Activated naive CD4-positive, alpha-beta T cell (primary cell): ENCODE measurements around the gene MMP27.

Source experiments
- DNase-seq, 4 experiments: peaks; one replicate each; lab custom pipeline; 2025; lab: John Stamatoyannopoulos, UW

MMP27 gene

DNA sequence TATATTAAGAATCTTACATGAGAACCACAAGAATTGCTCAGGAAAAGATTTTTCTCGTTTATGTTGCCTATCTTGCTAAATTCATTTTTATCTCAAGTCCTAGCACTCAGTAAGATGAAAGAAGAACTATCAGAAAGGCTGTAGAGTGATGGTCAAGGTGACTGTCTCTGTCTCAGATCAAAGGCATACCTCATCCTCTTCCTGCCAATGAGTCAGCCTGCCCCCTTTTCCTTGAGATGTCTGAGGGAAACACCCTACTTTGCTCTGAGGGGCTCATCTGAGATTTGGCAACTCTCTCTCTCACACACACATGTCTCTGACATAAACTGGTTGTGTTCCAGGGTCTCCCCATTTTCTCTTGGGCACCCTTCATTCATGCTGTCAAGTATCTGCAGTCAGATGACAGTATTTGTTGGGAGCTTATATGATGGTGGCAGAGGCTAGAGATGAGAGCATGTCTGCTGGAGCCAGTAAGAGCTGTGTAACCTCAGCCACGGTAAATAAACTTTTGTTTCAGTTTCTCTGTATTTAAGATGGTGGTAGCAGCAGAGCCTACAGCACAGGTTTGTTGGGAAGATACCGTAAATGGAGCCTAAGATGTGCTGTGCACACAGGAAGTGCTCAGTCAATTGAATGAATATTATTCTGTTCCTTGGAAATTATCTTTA lies 1.6 kb downstream of the MMP27 start:
- no peak for DNase-seq

DNA sequence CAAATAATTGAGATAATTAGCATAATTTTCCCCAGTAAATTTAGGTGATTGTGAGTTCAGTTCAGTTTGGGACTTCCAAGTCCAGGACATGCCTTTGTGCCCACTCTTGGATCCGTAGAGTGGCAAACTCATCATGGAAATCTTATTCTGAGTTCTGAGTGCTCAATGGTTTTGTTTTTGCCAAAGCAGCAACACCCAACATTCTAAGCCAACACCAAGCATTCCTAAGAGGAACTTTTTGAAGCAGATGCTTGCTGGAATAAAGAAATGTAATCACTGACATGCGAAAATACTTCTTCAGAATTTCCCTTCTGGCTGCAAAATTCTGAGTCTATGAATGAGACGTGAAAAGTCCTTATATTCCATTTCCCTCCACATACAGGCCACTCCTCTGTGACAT lies 10.4 kb downstream of the MMP27 start:
- no peak for DNase-seq

DNA sequence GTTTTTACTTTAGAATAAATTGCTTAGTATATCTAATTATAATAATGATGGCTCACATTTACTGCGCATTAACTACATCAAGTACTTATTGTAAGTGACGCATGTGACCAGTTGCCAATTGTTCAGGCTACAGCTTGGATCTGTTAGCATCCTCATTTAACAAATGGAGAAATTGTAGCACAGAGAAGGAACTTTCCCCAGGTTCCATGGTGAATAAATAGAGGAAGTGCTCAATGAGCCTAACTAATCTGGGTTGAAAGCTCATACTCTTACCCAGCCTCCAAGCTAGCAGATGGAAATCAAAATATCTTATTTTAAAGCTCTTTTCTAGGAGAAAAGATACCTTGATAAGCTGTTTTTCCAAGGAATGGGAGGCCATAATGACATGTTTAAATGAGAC lies 19.8 kb downstream of the MMP27 start:
- DNase-seq: no peak

DNA sequence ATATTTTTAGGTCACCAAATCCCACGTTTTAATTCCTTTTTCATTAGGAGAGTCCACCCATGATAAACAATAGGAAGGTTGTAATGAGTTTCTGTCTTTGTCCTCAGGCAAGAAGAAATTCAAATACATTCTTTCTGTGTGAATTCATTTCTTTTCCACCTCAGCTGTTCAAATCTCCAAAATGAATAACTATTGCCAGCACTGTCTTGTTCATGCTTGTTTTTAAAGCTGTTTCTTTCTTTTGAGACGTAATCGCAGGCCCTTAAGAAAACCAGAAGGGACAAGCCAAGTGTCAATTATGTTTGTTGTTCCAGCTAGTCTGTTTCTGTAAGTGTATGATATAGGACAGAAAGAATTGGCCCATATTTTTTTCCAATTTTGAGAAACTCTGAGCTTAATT lies 20.2 kb downstream of the MMP27 start:
- DNase-seq: no peak

DNA sequence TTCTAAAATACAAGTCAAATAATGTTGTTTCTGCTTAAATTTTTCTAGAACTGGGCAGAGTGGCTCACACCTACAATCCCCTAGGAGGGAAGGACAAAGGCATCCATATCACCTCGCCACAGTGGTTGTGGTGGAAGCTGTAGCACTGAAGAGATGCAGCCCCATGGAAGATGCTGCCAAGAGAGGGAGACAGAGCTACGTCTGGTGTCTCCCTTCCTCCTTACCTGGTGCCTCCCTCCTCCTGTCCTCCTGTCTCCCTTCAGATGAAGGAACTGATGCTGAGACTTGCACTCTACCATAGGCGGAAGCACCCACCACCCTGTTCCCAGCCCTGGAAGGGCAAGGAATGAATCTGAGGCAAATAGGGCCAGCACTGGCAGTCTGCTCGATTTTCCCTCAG lies 22.3 kb downstream of the MMP27 start:
- DNase-seq: no peak

DNA sequence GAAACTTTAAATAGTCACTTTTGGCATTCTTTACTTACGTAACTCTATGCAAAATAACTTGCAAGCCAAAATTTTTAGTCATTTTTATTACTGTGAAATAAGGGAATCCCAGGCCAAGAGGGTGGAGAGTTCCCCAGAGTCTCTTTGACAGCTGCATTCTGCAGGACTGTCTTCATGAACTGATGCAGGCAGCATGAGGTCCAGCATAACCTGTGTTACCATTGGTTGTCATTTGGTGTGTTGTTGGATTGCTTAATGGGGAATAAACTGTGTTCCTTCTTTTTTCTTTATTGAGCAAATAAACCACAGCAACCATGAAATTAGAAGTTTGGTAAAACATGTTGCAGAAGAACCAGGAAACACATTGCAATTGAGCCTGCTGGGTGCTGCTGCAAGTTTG lies 24.6 kb downstream of the MMP27 start:
- no peak for DNase-seq

DNA sequence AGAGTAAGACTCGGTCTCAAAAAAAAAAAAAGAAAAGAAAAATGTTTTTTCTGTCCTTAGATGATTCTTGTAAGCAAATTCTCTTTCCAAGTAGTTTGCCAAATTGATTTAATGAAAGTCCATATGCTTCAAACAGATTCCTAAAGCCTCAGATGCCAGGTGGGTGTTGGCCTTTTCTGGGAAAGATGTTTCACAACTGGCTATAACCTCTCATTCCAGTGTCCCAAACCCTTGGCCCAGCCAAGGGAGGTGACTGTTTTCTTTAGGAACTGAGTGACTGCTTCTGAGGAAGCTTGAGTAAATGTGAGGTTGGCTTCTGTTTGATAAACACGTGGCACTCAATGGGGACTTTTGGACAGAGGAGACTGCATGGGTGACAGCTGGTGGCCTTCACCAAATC lies 27.5 kb downstream of the MMP27 start:
- no peak for DNase-seq

DNA sequence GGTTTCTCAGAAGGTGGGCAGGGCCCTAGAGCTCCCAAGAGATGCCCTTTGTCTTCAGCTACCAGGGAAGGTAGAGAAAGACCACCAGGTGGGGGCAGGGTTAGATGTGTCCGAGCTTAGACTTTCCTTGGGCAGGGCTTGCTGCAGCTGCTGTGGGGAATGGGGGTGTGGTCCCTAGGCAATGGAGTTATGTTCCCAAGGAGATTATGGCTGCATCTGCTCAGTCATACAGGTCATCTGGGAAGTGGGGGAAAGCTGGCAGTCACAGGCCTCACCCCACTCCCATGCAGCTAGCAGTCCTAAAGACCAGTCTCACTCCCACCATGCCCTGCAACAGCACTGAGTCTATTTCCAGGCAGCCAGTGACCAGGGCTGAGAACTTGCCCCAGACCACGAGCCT lies 29.5 kb downstream of the MMP27 start:
- no peak for DNase-seq

DNA sequence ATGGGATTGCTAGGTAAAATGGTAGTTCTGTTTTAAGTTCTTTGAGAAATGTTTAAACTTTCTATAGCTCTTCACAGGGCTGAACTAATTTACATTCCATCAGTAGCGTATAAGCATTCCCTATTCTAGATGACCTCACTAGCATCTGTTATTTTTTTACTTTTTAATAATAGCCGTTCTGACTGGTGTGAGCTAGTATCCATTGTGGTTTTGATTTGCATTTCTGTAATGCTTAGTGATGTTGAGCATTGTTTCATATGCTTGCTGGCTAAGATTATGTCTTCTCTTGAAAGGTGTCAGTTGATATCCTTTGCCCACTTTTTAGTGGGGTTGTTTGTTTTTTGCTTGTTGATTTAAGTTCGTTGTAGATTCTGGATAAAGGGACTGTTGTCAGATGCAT lies 35.9 kb downstream of the MMP27 start:
- DNase-seq: no peak

DNA sequence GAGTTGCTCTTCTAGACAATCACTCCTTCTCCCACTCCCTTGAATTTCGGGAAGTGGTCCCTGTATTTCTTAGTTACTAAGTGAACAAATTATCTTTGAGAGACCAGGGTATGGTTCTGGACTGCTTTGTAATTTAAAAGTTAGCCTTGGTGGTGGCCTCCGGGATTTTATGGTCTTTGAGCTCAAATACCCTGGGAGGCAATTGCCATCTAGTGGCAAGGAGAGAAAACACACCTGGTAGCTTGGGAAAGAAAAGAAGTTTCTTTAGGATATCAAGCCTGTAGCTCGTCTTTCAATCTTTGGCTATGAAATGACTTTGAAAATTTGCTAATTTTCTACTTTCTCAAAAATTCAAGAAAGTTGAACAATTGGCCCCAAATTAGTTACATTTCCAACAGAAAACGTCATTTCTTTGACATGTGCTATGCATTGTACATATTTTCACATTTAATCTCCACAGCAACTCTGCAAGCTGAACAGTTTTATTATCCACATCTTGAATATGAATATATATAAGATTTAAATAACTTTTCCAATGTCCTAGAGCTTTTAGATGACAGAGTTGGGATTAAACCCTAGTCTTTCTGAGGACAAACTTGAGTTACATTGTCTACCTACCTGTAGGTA lies 39.1 kb downstream of the MMP27 start:
- DNase-seq: no peak

DNA sequence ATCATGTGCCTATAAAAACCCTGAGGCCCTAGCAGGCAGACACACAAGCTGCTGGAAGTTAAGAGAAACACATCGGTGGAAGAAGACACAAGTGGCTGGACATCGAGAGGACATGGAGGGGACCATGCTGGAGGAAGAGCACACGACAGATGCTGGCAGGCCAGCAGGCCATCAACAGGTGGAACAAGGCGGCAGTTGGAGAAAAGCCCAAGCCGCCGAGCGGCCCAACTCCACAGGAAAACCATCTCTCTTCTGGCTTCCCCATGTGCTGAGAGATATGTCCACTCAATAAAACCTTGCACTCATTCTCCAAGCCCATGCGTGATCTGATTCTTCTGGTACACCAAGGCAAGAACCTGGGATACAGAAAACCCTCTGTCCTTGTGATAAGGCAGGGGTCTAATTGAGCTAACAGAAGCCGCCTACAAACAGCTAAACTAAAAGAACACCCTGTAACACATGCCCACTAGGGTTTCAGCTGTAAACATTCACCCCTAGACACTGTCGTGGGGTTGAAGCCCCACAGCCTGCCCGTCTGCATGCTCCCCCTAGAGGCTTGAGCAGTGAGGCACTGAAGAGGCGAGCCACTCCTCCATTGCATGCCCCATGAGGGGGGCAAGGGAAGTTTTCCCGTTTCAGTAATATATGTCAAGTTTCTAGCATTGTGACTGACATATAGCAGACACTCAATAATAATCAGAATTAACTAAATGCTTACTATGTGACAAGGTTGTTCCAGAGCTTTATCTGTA lies 41.4 kb downstream of the MMP27 start:
- DNase-seq: no peak

DNA sequence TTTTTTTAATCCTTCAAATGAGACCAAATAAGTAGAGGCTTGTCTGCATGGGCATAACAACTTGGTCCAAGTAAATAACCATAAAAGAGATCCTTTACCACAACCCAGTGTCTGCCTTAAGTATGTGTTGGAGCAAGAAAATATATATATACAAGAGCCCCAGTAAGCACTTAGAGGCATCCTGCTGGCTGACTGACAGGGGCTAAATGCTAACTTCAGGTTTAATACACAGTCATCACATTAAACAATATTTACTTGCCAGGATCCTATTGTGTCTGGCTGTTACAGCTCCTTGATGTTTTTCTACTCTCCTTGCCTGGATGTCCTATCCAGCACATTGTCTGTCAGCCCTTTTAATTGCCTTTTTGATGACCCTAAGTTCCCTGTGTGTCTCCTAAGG lies 43.0 kb downstream of the MMP27 start:
- DNase-seq: no peak

DNA sequence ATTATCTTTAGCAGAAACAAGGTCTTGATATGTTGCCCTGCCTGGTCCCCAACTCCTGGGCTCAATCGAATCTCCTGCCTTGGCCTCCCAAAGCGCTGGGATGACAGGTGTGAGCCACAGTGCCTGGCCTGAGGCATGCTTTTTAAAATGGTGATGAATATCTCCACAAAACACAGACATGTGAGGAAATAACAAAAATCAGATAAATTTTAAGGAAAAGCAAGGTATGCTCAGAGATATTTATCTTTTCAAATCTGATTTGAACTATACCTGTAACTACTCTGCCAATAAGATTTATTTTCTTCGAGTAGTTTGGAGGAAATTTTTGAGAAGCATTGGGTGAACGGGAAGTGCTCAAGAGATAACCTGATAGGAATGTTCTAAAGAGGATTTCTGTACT lies 44.5 kb downstream of the MMP27 start:
- no peak for DNase-seq

DNA sequence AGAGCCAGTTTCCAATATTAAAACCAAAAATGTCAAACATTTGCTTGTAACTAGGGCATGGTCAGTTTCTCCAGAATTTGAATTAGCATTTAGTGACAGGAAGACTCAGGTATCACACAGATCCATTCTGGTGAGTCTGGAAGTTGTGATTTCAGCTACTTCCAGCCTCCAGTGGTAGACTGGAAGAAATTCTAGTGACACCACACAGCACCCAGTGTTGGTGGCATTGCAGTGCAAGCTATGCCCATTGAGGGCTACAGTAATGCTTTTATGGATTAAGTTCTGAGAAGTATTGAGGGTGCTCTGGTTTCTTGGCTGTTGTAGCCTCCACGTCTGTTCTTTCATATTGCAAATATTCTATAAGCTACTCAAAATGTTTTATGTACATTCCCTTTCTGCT lies 49.0 kb downstream of the MMP27 start:
- no peak for DNase-seq

DNA sequence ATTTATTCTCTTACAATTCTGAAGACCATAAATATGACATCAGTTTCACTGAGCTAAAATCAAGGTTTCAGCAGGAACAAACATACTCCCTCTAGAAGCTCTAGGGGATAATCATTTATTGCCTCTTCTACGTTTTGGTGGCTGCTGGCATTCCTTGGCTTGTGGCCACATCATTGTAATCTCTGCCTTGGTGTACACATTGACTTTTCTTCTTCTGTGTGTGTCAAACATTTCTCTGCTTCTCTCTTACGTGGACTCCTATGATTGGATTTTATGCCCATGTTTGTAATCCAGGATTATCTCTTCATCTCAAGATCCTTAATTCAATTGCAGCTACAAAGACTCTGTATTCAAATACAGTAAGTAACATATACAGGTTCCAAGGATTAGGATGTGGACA lies 50.0 kb downstream of the MMP27 start:
- no peak for DNase-seq

DNA sequence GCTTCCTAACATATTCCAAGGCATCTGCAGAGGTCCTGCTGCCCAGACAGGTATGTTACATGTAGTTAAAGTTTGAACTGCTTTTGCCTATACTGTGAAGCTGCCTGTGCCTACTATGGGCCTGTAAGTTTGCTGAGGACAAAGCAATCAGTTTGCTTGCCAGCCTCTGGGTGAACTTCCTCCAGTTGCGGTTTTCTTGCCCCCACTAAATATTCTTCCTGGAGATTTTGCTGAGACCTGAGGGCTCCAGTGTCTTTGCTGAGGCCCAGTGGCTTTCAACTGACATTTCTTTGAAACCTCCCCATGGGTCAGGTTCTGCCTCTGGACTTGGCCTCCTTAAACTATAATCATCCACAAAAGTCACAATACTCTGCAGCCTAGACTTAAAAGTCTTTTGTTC lies 50.8 kb downstream of the MMP27 start:
- no peak for DNase-seq

DNA sequence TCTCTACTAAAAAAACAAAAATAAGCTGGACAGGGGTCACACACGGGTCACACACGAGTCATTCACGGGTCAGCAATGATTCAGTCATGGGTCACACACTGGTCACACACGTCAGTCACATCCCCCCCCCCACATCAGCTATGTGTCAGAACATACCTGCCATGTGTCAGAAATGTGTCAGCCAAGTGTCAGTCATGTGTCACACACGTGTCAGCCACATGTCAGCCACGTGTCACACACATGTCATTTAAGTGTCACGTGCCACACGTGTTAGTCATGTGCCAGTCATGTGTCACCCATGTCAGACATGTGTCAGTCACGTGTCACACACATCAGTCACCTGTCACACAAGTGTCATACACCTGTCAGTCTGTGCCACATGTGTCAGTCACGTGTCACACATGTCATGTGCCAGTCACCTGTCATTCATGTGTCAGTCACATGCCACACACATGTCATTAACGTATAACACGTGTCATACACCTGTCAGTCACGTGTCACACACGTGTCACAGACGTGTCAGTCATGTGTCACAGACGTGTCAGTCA lies 51.8 kb downstream of the MMP27 start:
- DNase-seq: no peak

DNA sequence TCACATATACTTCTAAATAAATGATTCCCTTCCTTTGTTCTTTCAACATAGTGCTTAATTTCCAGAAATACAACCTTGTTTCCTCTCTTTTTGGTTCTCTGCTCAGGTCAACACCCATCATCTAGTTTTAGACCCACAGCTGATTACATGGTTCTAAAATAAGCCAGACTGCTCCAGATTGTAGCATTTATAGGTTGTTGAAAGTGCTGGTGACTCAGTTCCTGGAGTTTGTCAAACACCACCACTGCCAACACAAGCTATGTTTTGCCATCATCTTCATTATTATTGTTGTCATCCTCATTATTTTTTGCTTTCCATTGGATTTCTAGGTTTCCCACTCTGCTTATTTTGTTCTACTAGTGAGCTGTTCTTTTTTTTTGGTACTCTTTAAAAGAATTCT lies 58.1 kb downstream of the MMP27 start:
- no peak for DNase-seq

DNA sequence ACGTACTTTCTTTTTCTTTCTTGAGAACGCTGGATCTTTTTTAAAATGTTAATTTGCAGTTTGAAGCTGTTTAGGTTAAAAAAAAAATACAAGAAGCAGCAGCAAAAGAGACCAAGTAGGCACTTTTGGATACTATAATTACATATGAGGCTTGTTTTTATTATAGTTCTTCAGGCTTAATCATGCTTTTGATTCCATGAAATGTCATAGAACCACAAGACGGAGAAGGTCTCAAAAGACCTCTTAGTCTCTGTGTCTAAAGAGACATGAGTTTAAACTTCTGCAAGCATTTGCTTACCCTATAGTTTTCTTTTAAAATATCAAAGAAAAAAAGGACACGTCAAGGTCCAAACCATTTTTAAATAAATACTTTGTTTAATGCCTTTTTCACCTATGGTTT lies 61.6 kb downstream of the MMP27 start:
- DNase-seq: no peak
